ENCODE measurements around the gene CR2.

DNA sequence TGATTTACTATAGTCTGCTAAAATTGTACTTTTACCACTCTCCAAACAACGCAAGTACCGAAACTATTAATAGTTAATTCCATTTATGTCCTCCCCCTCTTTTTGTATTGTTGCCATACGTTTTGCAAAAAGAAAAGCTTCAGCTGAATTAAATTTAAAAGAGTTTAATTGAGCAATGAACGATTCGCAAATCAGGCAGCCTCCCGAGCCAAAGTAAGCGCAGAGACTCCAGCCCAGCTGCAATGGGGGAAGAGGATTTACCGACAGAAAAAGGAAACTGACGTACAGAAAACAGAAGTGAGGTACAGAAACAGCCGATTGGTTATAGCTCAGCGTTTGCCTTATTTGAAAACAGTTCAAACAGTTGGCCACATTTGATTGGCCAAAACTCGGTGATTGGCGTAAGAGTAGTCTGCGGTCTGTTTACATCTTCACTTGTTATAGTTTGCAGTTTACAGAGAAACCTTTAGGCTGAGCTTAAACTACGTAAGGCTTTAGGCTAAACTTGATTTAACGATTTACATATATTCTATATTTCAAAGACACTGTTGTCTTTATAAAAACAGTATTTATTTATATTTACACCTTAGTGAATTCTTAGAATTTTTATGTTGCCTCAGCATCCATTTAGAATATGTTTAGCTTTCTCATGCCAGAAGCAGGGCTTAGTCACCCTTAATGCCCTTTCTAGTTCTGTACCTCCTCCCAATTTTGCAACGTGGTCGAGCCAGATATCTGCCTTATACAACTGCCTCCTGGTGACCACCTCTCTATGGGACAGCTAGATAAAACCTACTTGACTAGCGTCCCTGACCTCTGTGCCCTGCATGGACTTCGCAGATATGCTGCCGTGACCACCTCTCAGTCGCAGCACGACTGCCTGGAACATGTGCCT lies 65.6 kb downstream of the CR2 start:
- no peak for TF ChIP-seq POLR2A (IDR thresholded peaks at IDR 0.05)
- TF ChIP-seq, protein P1, sequence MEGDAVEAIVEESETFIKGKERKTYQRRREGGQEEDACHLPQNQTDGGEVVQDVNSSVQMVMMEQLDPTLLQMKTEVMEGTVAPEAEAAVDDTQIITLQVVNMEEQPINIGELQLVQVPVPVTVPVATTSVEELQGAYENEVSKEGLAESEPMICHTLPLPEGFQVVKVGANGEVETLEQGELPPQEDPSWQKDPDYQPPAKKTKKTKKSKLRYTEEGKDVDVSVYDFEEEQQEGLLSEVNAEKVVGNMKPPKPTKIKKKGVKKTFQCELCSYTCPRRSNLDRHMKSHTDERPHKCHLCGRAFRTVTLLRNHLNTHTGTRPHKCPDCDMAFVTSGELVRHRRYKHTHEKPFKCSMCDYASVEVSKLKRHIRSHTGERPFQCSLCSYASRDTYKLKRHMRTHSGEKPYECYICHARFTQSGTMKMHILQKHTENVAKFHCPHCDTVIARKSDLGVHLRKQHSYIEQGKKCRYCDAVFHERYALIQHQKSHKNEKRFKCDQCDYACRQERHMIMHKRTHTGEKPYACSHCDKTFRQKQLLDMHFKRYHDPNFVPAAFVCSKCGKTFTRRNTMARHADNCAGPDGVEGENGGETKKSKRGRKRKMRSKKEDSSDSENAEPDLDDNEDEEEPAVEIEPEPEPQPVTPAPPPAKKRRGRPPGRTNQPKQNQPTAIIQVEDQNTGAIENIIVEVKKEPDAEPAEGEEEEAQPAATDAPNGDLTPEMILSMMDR (IDR thresholded peaks at IDR 0.05): no peak
